ENCODE results near the gene ARHGAP12.

ARHGAP12 gene

DNA sequence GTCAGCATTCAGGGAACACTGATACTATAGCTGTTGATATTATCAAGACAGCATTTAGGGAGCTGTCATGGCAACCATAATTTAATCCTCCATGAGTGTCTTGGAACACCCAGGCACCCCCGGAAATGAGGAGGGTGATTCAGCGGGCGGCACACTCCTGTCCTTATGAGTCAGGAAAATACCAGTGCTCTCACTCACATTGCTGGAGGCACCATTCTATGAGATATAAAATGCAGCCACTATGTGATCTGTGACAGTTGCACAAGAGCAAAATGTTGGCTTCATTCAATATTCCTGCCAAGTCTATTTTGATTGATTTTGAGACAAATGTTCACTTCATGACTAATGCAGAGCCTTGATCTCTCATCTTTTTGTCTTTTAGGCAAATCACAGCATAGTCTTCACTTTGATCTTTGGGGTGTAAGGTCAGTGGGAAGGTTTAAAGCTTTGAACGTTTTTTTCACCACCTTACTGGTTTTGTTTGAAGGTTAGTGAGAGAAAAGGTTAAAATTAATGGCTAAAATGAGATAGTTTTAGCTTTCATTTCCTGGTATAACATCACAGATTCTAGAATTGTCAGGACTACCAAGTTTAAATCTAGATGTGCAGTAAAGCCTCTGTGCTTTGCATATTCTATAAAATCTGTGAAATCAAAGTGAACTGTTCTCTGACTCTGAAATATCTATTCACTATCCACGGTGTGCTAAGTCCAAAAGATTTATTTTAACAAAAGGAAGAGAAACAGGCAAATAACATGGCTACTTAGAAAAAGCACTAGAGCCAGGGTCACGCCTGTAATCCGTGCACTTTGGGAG lies 12.4 kb upstream of the ARHGAP12 start:
- no peak overlapping the region for H3K4me3 ChIP-seq (ENCODE audit: low read depth, low read length)
- no CpG with 5 or more reads among the region's 7 CpGs for WGBS (ENCODE audit: extremely low coverage, insufficient coverage, insufficient read length)
- H3K23ac ChIP-seq (ENCODE audit: low read length) = no peak overlapping the region
- no peak overlapping the region for H2BK120ac ChIP-seq (ENCODE audit: insufficient read depth, low read length, poor library complexity)
- no peak overlapping the region for H3K4me2 ChIP-seq (ENCODE audit: low read length)
- no peak overlapping the region for H2BK5ac ChIP-seq (ENCODE audit: low read depth, low read length, poor library complexity)
- no peak overlapping the region for H3K14ac ChIP-seq (ENCODE audit: low read length)
- no peak overlapping the region for H4K8ac ChIP-seq (ENCODE audit: low read depth, low read length)
- H4K12ac ChIP-seq (ENCODE audit: low read depth, low read length) = no peak overlapping the region
- no peak overlapping the region for H2AFZ ChIP-seq (ENCODE audit: insufficient read depth, low read length, poor library complexity)
- H3K4ac ChIP-seq (ENCODE audit: low read depth, low read length) = no peak overlapping the region
- H4K91ac ChIP-seq (ENCODE audit: low read depth, low read length) = no peak overlapping the region
- H3K9ac ChIP-seq (ENCODE audit: low read length) = no peak overlapping the region
- no peaks in the 10 kb centered on the region for H3K79me2 ChIP-seq (ENCODE audit: control insufficient read depth, insufficient read depth, low read length, poor library complexity)
- no peak overlapping the region for H2BK12ac ChIP-seq (ENCODE audit: low read length)
- H2AK5ac ChIP-seq (ENCODE audit: low read length) = no peak overlapping the region
- H3K79me1 ChIP-seq (ENCODE audit: low read length) = no peaks in the 10 kb centered on the region
- H3K18ac ChIP-seq (ENCODE audit: low read length) = no peak overlapping the region
- no peaks in the 10 kb centered on the region for H3K36me3 ChIP-seq (ENCODE audit: control insufficient read depth in 1 of 2, insufficient read depth in 2 of 2, low read length in 2 of 2)
- no peaks in the 10 kb centered on the region for H3K9me3 ChIP-seq (ENCODE audit: insufficient read depth, low read depth, low read length)
- no peaks in the 10 kb centered on the region for H3K27me3 ChIP-seq (ENCODE audit: insufficient read depth, low read length)
- no peaks in the 10 kb centered on the region for H3K4me1 ChIP-seq (ENCODE audit: control insufficient read depth in 1 of 2, insufficient read depth in 2 of 2, low read length in 2 of 2)
- no peak overlapping the region for H3K27ac ChIP-seq (ENCODE audit: low read depth, low read length)
- DNase-seq = peak; percentile 81 to 95

DNA sequence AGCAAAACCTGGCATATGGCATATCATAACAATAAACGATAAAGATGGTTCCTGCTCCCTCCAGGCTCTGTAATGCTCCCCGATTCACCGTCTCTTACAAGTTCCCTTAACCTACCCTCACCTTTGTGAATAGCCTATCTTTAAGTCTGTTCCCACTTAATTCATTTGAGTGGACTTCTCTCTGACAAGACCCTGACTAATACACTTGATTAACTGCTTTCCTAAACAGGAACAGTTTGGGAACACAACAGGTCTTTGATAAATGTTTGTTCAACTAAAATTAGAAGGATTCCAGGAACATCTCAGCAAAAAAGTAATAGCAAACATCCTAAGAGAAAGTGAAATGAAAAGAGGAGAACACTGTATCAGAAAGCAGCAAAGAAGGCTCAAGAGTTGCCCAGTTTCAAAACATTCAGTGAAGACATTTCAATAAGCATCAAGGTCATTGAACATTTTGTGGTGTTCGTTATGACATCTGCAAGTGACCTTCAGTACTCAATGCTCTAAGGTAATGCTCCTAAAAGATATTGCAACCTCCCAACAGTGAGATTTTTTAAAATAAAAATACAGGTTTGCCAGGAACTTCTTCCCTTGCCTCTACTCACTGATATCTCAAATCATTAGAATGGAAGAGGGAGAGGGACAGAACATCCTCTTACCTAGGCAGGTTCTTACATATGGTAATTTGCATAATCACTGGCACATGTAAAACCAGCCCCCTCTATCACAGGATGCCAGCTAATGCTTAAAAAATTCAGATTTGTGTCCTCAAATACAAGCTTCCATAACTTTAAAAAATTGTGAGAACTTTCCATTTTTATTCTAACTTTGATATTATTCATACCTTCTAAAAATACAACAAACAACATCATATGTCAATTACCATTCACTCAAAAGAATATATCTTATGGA lies 11.4 kb upstream of the ARHGAP12 start:
- H3K9ac ChIP-seq (ENCODE audit: low read length) = no peak overlapping the region
- no peaks in the 10 kb centered on the region for H3K79me2 ChIP-seq (ENCODE audit: control insufficient read depth, insufficient read depth, low read length, poor library complexity)
- H3K4ac ChIP-seq (ENCODE audit: low read depth, low read length) = no peak overlapping the region
- H2AK5ac ChIP-seq (ENCODE audit: low read length) = no peak overlapping the region
- H3K9me3 ChIP-seq (ENCODE audit: insufficient read depth, low read depth, low read length) = no peaks in the 10 kb centered on the region
- no peak overlapping the region for H4K91ac ChIP-seq (ENCODE audit: low read depth, low read length)
- no peaks in the 10 kb centered on the region for H3K27me3 ChIP-seq (ENCODE audit: insufficient read depth, low read length)
- H4K12ac ChIP-seq (ENCODE audit: low read depth, low read length) = no peak overlapping the region
- WGBS (ENCODE audit: extremely low coverage, insufficient coverage, insufficient read length) = no CpG with 5 or more reads among the region's 4 CpGs
- H3K23ac ChIP-seq (ENCODE audit: low read length) = no peak overlapping the region
- no peak overlapping the region for H2BK120ac ChIP-seq (ENCODE audit: insufficient read depth, low read length, poor library complexity)
- H2BK12ac ChIP-seq (ENCODE audit: low read length) = no peak overlapping the region
- H3K27ac ChIP-seq (ENCODE audit: low read depth, low read length) = no peak overlapping the region
- H3K4me2 ChIP-seq (ENCODE audit: low read length) = no peak overlapping the region
- no peaks in the 10 kb centered on the region for H3K36me3 ChIP-seq (ENCODE audit: control insufficient read depth in 1 of 2, insufficient read depth in 2 of 2, low read length in 2 of 2)
- no peak overlapping the region for H2BK5ac ChIP-seq (ENCODE audit: low read depth, low read length, poor library complexity)
- H3K14ac ChIP-seq (ENCODE audit: low read length) = no peak overlapping the region
- no peak overlapping the region for H3K18ac ChIP-seq (ENCODE audit: low read length)
- no peak overlapping the region for H4K8ac ChIP-seq (ENCODE audit: low read depth, low read length)
- DNase-seq = no peak
- no peaks in the 10 kb centered on the region for H3K79me1 ChIP-seq (ENCODE audit: low read length)
- H3K4me1 ChIP-seq (ENCODE audit: control insufficient read depth in 1 of 2, insufficient read depth in 2 of 2, low read length in 2 of 2) = no peaks in the 10 kb centered on the region
- no peak overlapping the region for H3K4me3 ChIP-seq (ENCODE audit: low read depth, low read length)
- H2AFZ ChIP-seq (ENCODE audit: insufficient read depth, low read length, poor library complexity) = no peak overlapping the region

DNA sequence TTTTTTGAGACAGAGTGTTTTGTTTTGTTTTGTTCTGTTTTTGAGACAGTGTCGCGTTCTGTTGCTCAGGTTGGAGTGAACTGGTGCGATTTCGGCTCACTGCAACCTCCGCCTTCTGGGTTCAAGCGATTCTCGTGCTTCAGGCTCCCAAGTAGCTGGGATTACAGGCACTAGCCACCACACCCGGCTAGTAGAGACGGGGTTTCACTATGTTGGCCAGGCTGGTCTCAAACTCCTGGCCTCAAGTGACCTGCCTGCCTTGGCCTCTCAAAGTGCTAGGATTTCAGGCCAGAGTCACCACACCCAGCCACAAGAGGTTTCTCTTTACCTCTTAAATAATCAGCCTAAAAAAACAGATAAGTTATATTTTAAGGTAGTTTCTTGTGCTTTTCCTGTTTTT lies 8.7 kb upstream of the ARHGAP12 start:
- H3K14ac ChIP-seq (ENCODE audit: low read length) = no peak overlapping the region
- H3K23ac ChIP-seq (ENCODE audit: low read length) = no peak overlapping the region
- no peak overlapping the region for H3K4me3 ChIP-seq (ENCODE audit: low read depth, low read length)
- no peak overlapping the region for H2AK5ac ChIP-seq (ENCODE audit: low read length)
- no peaks in the 10 kb centered on the region for H3K36me3 ChIP-seq (ENCODE audit: control insufficient read depth in 1 of 2, insufficient read depth in 2 of 2, low read length in 2 of 2)
- H2BK12ac ChIP-seq (ENCODE audit: low read length) = peak overlapping the region; percentile 13
- H3K4me2 ChIP-seq (ENCODE audit: low read length) = no peak overlapping the region
- H4K8ac ChIP-seq (ENCODE audit: low read depth, low read length) = no peak overlapping the region
- H3K18ac ChIP-seq (ENCODE audit: low read length) = no peak overlapping the region
- H3K27me3 ChIP-seq (ENCODE audit: insufficient read depth, low read length) = no peaks in the 10 kb centered on the region
- H2BK5ac ChIP-seq (ENCODE audit: low read depth, low read length, poor library complexity) = no peak overlapping the region
- H3K79me1 ChIP-seq (ENCODE audit: low read length) = no peaks in the 10 kb centered on the region
- no peak overlapping the region for H2AFZ ChIP-seq (ENCODE audit: insufficient read depth, low read length, poor library complexity)
- no peak overlapping the region for H2BK120ac ChIP-seq (ENCODE audit: insufficient read depth, low read length, poor library complexity)
- no CpG with 5 or more reads among the region's 9 CpGs for WGBS (ENCODE audit: extremely low coverage, insufficient coverage, insufficient read length)
- no peak overlapping the region for H3K4ac ChIP-seq (ENCODE audit: low read depth, low read length)
- no peak overlapping the region for H4K12ac ChIP-seq (ENCODE audit: low read depth, low read length)
- H3K27ac ChIP-seq (ENCODE audit: low read depth, low read length) = no peak overlapping the region
- no peaks in the 10 kb centered on the region for H3K79me2 ChIP-seq (ENCODE audit: control insufficient read depth, insufficient read depth, low read length, poor library complexity)
- H3K9me3 ChIP-seq (ENCODE audit: insufficient read depth, low read depth, low read length) = no peaks in the 10 kb centered on the region
- no peak overlapping the region for H4K91ac ChIP-seq (ENCODE audit: low read depth, low read length)
- DNase-seq = no peak
- H3K9ac ChIP-seq (ENCODE audit: low read length) = no peak overlapping the region
- no peaks in the 10 kb centered on the region for H3K4me1 ChIP-seq (ENCODE audit: control insufficient read depth in 1 of 2, insufficient read depth in 2 of 2, low read length in 2 of 2)

DNA sequence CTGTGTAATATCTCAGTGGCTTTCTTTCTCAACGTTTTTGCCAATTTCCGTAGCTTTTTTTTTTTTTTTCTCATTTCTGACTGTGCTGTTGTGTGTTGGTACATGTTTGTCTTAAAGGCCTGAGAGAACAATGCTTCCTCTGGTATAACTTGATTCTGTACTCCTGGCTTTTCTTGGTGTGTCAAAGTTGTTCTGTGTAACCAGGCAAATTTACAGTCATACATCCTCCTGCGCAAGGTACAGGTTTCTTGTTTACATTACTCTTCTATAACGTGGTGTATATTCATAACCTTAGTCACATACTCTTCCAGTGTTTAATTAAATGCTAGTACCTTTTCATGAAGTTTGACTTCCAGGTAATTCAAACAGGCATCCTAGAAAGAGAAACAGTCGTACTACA lies 8.3 kb upstream of the ARHGAP12 start:
- Histone ChIP-seq H3K9ac (ENCODE audit: low read length) (no peak overlapping the region), H2BK5ac (ENCODE audit: low read depth, low read length, poor library complexity) (no peak overlapping the region), H3K4me1 (ENCODE audit: control insufficient read depth in 1 of 2, insufficient read depth in 2 of 2, low read length in 2 of 2) (no peaks in the 10 kb centered on the region), H3K79me2 (ENCODE audit: control insufficient read depth, insufficient read depth, low read length, poor library complexity) (no peaks in the 10 kb centered on the region), H3K4me2 (ENCODE audit: low read length) (no peak overlapping the region), H2BK12ac (ENCODE audit: low read length) (no peak overlapping the region), H3K4me3 (ENCODE audit: low read depth, low read length) (no peak overlapping the region), H3K27ac (ENCODE audit: low read depth, low read length) (no peak overlapping the region), H4K91ac (ENCODE audit: low read depth, low read length) (no peak overlapping the region), H3K36me3 (ENCODE audit: control insufficient read depth in 1 of 2, insufficient read depth in 2 of 2, low read length in 2 of 2) (no peaks in the 10 kb centered on the region), H2AFZ (ENCODE audit: insufficient read depth, low read length, poor library complexity) (no peak overlapping the region), H3K27me3 (ENCODE audit: insufficient read depth, low read length) (no peaks in the 10 kb centered on the region), H3K9me3 (ENCODE audit: insufficient read depth, low read depth, low read length) (no peaks in the 10 kb centered on the region), H2BK120ac (ENCODE audit: insufficient read depth, low read length, poor library complexity) (no peak overlapping the region), H3K14ac (ENCODE audit: low read length) (no peak overlapping the region), H3K4ac (ENCODE audit: low read depth, low read length) (no peak overlapping the region), H2AK5ac (ENCODE audit: low read length) (no peak overlapping the region), H4K8ac (ENCODE audit: low read depth, low read length) (no peak overlapping the region), H3K79me1 (ENCODE audit: low read length) (no peaks in the 10 kb centered on the region), H3K18ac (ENCODE audit: low read length) (no peak overlapping the region), H3K23ac (ENCODE audit: low read length) (no peak overlapping the region), H4K12ac (ENCODE audit: low read depth, low read length) (no peak overlapping the region)
- no CpG with 5 or more reads among the region's 5 CpGs for WGBS (ENCODE audit: extremely low coverage, insufficient coverage, insufficient read length)
- DNase-seq = no peak
